Spleen (tissue), 11 donors: ENCODE measurements around the gene NOXA1. TPM values are rescaled to one million over a fixed set of nuclear protein-coding genes. Genes with fewer than 3 reads are reported as not detected.

Source experiments
- DNase-seq: peaks from one replicate; pipeline ENCODE4 v3.0.0-alpha.2; 2020
- H3K27ac ChIP-seq, 8 donors: fragments of 200-600 bp; sonication (generic) in 7 of 8; 1 replicate in 4 of 8; 2 replicates in 4 of 8; pipeline versions ENCODE4 v1.5.0 to v1.8.0; 2016 to 2021; ENCODE audit warnings: inconsistent platforms in 4 of 8, mild to moderate bottlenecking in 4 of 8, moderate library complexity in 1 of 8
- H3K27me3 ChIP-seq, 7 donors: fragments of 200-600 bp; sonication (generic) in 6 of 7; replicated peaks in 1 of 7; 1 replicate in 4 of 7; 2 replicates in 3 of 7; pipeline versions ENCODE4 v1.5.0 to v1.8.0; 2016 to 2021; ENCODE audit warnings: inconsistent platforms in 3 of 7, mild to moderate bottlenecking in 1 of 7
- H3K36me3 ChIP-seq, 6 donors: fragments of 200-600 bp; sonication (generic) in 5 of 6; 1 replicate in 4 of 6; 2 replicates in 2 of 6; pipeline versions ENCODE4 v1.5.0 to v1.8.0; 2016 to 2021; ENCODE audit warnings: inconsistent platforms in 2 of 6
- H3K4me1 ChIP-seq, 6 donors: fragments of 200-600 bp; sonication (generic) in 5 of 6; 1 replicate in 3 of 6; 2 replicates in 3 of 6; pipeline versions ENCODE4 v1.5.0 to v1.8.0; 2016 to 2021; ENCODE audit warnings: inconsistent platforms in 3 of 6
- H3K4me3 ChIP-seq, 8 donors: fragments of 200-600 bp; sonication (generic) in 7 of 8; 1 replicate in 4 of 8; 2 replicates in 4 of 8; pipeline versions ENCODE4 v1.5.0 to v1.8.0; 2016 to 2021; ENCODE audit warnings: inconsistent platforms in 4 of 8, mild to moderate bottlenecking in 4 of 8, moderate library complexity in 2 of 8
- H3K9me3 ChIP-seq, 8 donors: fragments of 200-600 bp; sonication (generic) in 7 of 8; 1 replicate in 4 of 8; 2 replicates in 4 of 8; pipeline versions ENCODE4 v1.5.0 to v1.8.0; 2016 to 2021; ENCODE audit warnings: inconsistent platforms in 4 of 8
- POLR2A ChIP-seq, 3 donors: fragments of 450-650 bp; IDR thresholded peaks; one replicate each; pipeline ENCODE4 v1.5.1; 2017; ENCODE audit warnings: antibody characterized with exemption in 3 of 3, mild to moderate bottlenecking in 1 of 3
- POLR2AphosphoS5 ChIP-seq, 3 donors: sonication (generic); formaldehyde crosslinking; IDR thresholded peaks; one replicate each; pipeline ENCODE4 v1.5.1; 2017; ENCODE audit warnings: antibody characterized with exemption in 3 of 3
- WGBS, 5 donors: extraction: QIAGEN DNeasy Blood & Tissue Kit in 3 of 5; methylation state at CpG; one replicate each; pipeline versions ENCODE4 v1.1.5 to v1.1.7; 2013 to 2018; 5-methylcytosine and 5-hydroxymethylcytosine counted together
- intact Hi-C: fragments of 100-400 bp; cut with DNase I; formaldehyde crosslinking; loops from one replicate; pipeline ENCODE4 v1.15.0; 2023; ENCODE audit warnings: low total_unique reads
- polyA plus RNA-seq, 3 donors: library from polyadenylated mRNA; stranded (reverse); fragments of 200-250 nt; gene quantifications; one replicate each; pipeline ENCODE4 v1.2.1, GENCODE V29; 2013
- total RNA-seq, 7 donors: library from RNA; depleted of rRNA in 3 of 7; stranded (reverse); fragments of >200 nt in 3 of 7; fragmentation: NEBNext Ultra II Directional in 4 of 7; extraction: Animal tissue kit (Norgen Biotek cat#: 25700) in 4 of 7; gene quantifications; one replicate each; pipeline versions ENCODE4 v1.1.0 to v1.2.1, GENCODE V29; 2016 to 2021
- TF ChIP-seq, protein P1 (sequence below), 11 experiments: fragments of 200-600 bp in 7 of 11; fragments of 450-650 bp in 4 of 11; sonication (generic) in 4 of 11; IDR thresholded peaks in 8 of 11; conservative IDR thresholded peaks in 3 of 11; 1 replicate in 7 of 11; 2 replicates in 4 of 11; pipeline versions ENCODE4 v1.4.0 to v1.8.0; 2016 to 2021; ENCODE audit warnings: antibody characterized with exemption in 11 of 11, inconsistent platforms in 4 of 11, mild to moderate bottlenecking in 1 of 11
- donor health status: healthy with polysubstance abuse.
- donor health status: DM: no; HTN: no; CAD: no; lungs with moderate emphysema.
- donor health status: DM: no; HTN: no; CAD: no.
- donor health status: Bipolar disorder and iron deficiency.
- donor health status: healthy.
- donor health status: DM: no; HTN: no; CAD: no.
- donor health status: DM: yes; HTN: yes; CAD: no.

NOXA1 gene
- total and polyA plus RNA-seq, 10 donors, result 1.9 to 15.0 (median 5.9) TPM

- Histone ChIP-seq H3K27me3 (no peaks in the 10 kb centered on the region), H3K36me3 (peaks cover 0 to 58% (median 0%) of the 10 kb centered on the region in 6 donors), H3K4me1 (peaks cover 5 to 56% (median 35%) of the 10 kb centered on the region in 6 donors), H3K4me3 (no peak overlapping the region), H3K9me3 (no peaks in the 10 kb centered on the region), H3K27ac (peak overlapping the region in 3 of 8 donors; percentile 75 to 79 (median 78))
- 93 to 97% (median 94%) methylated on average over 13 of the region's 13 CpGs for WGBS, 5 donors
- intact Hi-C loops, result no loop called here
- TF ChIP-seq POLR2AphosphoS5 (IDR thresholded peaks at IDR 0.05) (no peak), POLR2A (IDR thresholded peaks at IDR 0.05) (no peak)
- TF ChIP-seq, protein P1, sequence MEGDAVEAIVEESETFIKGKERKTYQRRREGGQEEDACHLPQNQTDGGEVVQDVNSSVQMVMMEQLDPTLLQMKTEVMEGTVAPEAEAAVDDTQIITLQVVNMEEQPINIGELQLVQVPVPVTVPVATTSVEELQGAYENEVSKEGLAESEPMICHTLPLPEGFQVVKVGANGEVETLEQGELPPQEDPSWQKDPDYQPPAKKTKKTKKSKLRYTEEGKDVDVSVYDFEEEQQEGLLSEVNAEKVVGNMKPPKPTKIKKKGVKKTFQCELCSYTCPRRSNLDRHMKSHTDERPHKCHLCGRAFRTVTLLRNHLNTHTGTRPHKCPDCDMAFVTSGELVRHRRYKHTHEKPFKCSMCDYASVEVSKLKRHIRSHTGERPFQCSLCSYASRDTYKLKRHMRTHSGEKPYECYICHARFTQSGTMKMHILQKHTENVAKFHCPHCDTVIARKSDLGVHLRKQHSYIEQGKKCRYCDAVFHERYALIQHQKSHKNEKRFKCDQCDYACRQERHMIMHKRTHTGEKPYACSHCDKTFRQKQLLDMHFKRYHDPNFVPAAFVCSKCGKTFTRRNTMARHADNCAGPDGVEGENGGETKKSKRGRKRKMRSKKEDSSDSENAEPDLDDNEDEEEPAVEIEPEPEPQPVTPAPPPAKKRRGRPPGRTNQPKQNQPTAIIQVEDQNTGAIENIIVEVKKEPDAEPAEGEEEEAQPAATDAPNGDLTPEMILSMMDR (IDR thresholded peaks at IDR 0.05 in 8 of 11, conservative IDR thresholded peaks at IDR 0.05 in 3 of 11), result no peak
- no peak for DNase-seq
Measured at GRCh38 chr9:137389428-137389746, 33.8 kb upstream of the NOXA1 start.

GRCh38 chr9:137390553-137391410 is 32.4 kb upstream of the NOXA1 start:
- 56 to 78% (median 69%) methylated on average over 34 to 42 of the region's 42 CpGs for WGBS, 5 donors
- no peaks in the 10 kb centered on the region for H3K9me3 ChIP-seq
- peaks cover 0 to 59% (median 0%) of the 10 kb centered on the region in 6 donors for H3K36me3 ChIP-seq
- H3K27me3 ChIP-seq, result no peaks in the 10 kb centered on the region
- H3K27ac ChIP-seq, result peak overlapping the region; percentile 46 to 89 (median 82)
- TF ChIP-seq POLR2AphosphoS5 (IDR thresholded peaks at IDR 0.05), result peak; percentile 21 to 55 (median 31)
- TF ChIP-seq, protein P1 (IDR thresholded peaks at IDR 0.05 in 8 of 11, conservative IDR thresholded peaks at IDR 0.05 in 3 of 11), result no peak
- H3K4me1 ChIP-seq, result peaks cover 5 to 63% (median 35%) of the 10 kb centered on the region in 6 donors
- no peak for DNase-seq
- no peak overlapping the region for H3K4me3 ChIP-seq
- intact Hi-C loops, result no loop called here

DNA sequence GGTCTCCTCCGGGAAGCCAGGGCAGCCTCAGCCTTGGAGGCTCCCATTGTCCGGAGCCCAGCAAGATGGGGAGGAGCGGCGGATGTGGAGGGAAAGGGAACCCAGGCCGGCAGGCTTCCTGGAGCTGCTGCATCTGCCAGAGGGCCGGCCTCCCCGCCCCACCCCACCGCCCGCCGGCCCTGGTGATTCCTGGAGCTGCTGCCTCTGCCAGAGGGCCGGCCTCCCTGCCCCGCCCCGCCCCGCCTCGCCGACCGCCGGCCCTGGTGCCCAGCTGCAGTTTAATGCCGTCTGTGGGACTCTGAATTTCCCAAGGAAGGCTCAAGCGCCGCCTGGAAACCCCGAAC is 31.8 kb upstream of the NOXA1 start:
- Histone ChIP-seq H3K36me3 (peaks cover 0 to 63% (median 0%) of the 10 kb centered on the region in 6 donors), H3K27me3 (no peaks in the 10 kb centered on the region), H3K4me3 (no peak overlapping the region), H3K27ac (peak overlapping the region; percentile 46 to 89 (median 82)), H3K4me1 (peaks cover 5 to 60% (median 35%) of the 10 kb centered on the region in 6 donors), H3K9me3 (no peaks in the 10 kb centered on the region)
- WGBS, 5 donors, result 69 to 95% (median 78%) methylated on average over 9 to 22 of the region's 22 CpGs
- TF ChIP-seq, protein P1 (IDR thresholded peaks at IDR 0.05 in 8 of 11, conservative IDR thresholded peaks at IDR 0.05 in 3 of 11), result no peak
- TF ChIP-seq POLR2A (IDR thresholded peaks at IDR 0.05), result no peak
- peak in 2 of 3 donors; percentile 71 to 74 for TF ChIP-seq POLR2AphosphoS5 (IDR thresholded peaks at IDR 0.05)
- peak; percentile 87 for DNase-seq
- intact Hi-C loops, result no loop called here

- Histone ChIP-seq H3K27me3 (no peaks in the 10 kb centered on the region), H3K36me3 (peaks cover 0 to 65% (median 0%) of the 10 kb centered on the region in 6 donors), H3K27ac (peak overlapping the region in 4 of 8 donors; percentile 80 to 89 (median 84)), H3K4me1 (peaks cover 5 to 49% (median 28%) of the 10 kb centered on the region in 6 donors), H3K4me3 (no peak overlapping the region), H3K9me3 (no peaks in the 10 kb centered on the region)
- WGBS, 5 donors, result 87 to 98% (median 96%) methylated on average over 9 to 23 of the region's 23 CpGs
- TF ChIP-seq POLR2AphosphoS5 (IDR thresholded peaks at IDR 0.05), result no peak
- TF ChIP-seq POLR2A (IDR thresholded peaks at IDR 0.05), result no peak
- TF ChIP-seq, protein P1 (IDR thresholded peaks at IDR 0.05 in 8 of 11, conservative IDR thresholded peaks at IDR 0.05 in 3 of 11), result no peak
- intact Hi-C loops, result no loop called here
- DNase-seq, result no peak
Measured at GRCh38 chr9:137392232-137393007, 30.8 kb upstream of the NOXA1 start.
